ENCODE measurements around the gene CRADD.
"Not testable (repeated sequence)": the region's sequence is repeated elsewhere in the genome, so short reads cannot be mapped to it uniquely, and the experiment has no call there.

CRADD gene

DNA sequence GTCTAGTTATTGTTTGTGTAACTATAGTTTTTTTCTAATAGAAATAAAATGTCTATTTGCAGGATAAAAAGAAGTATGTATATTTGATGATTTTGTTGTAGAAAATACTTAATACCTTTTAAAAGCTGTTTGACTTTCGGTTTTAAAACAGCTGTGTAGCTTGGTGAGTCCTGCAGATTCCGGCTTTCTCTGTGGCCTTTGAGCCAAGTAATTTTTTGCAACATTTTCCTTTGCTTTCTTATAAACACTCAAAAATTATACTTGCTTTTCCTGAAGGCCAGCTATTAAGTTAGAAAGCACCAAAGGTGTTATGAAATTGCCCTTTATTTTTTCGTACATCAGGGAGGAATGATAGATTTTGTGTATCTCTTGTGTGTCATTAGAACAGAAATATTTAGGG lies 63.6 kb downstream of the CRADD start:
- DNase-seq, result no peak

DNA sequence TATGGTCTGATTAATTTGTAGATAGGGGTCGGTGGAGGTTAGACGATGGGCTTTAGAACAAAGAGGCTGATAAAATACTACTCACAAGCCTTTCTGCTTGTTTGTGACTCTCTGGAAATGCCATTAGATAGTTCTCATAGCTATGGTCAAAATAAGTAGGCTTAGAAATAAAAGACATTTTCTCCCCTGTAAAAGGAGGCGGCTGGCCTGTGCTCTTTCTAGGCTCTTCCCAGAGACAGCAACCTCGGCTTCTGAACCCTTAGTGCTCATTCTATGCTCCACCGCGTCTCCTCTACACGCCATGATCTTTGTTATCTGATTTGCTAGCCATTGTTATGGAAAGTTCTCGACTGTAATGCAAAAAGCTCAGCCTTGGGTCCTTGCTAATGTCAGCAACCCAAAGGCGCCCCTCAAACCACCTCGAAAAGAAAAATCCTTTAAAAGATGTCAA lies 64.5 kb downstream of the CRADD start:
- no peak for DNase-seq

DNA sequence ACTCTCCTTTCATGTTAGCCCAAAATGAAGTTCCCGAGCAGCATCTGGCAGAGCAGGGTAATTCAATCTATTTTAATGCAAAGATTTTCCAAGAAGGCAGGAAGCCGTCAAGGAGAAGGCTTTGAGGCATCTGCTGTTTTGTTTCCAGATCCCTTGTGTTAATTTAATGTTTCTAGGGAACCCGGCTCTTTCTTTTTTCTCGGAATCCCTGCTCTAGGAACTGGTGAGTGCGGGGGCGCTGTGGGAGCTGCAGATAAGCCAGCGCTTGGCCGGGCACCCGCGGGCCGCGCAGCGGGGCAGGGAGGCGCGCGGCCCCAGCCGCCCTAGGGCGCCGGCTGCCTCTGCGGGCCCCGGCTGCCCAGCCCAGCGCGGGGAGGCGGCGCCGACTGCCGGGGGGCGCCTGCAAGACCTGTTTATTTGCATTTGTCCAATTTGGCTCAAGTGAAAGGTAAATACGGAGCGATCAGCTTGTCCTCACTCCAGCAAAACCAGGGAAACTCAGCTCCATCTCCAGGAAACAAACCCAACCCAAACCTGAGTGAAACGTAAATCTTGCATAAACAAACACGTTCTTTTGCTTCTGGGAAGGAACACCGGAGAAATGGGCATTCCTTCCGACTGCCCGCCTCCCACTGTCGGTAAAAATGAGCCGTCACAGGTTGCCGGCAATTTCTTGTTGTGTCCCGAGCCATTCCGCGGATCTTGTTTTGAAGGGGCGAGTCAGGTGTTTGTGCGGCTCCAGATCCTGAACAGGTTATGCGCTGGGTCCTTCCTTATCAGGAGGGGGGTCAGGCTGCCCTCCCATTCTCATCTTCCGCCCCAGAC lies 65.1 kb downstream of the CRADD start:
- peak; percentile 65 for DNase-seq

DNA sequence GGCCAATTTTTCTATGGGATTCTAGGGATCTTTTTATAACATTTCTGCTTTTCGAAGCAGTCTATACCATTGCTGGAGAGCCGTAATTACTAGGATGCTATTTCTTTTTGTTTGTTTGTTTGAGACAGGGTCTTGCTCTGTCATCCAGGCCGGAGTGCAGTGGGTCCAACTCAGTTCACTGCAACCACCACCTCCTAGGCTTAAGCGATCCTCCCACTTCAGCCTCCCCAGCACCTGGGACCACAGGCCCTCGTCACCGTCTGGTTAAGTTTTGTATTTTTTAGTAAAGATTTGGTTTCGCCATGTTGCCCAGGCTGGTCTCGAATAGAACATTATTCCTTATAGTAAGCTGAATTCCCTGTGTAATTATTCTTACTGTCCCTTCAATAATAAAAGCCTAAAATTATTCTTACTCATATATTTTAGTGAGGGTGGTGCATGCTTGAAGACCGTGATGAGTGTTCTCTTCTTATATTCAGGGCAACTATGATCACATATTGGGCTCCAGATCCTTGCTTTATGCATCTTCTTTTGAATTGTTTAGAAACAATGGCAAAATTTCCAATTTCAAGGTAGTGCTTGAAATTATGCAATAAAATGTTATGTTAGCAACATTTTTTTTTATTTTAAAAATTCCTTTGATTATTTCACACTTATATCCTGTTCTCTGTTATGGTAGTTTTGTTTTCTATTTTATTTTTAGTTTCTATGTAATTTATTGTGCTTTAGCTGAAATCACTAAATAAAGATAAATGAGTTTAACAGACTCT lies 66.2 kb downstream of the CRADD start:
- DNase-seq, result no peak

DNA sequence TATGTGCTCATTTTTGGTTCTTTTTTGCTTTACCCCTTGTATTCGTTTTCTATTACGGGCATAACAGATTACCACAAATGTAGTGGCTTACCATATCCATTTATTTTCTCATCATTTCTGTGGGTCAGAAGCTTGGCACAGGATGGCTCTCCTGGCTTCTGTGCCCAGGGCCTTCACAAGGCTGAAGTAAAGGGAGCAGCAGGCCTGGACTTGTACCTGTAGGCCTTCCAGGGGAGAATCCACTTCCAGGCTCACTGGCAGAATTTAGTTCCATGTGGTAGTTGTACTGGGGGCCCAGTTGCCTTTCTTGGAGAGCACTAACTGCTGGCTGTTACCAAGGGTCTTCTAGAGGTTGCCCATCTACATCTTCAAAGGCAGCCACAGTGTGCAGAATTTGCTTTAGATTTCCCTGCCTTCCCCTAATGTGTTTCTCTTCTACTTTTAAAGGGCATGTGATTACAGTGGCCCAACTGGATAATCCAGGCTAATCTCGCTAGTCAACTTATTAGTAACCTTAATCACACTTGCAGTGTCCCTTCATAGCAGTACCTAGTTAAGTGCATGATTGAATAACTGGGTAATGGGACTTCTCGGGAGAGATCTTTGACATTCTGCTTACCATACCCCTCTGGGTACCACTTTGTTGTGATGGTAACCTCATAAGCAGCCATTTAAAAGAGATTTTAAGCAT lies 67.0 kb downstream of the CRADD start:
- no peak for DNase-seq

DNA sequence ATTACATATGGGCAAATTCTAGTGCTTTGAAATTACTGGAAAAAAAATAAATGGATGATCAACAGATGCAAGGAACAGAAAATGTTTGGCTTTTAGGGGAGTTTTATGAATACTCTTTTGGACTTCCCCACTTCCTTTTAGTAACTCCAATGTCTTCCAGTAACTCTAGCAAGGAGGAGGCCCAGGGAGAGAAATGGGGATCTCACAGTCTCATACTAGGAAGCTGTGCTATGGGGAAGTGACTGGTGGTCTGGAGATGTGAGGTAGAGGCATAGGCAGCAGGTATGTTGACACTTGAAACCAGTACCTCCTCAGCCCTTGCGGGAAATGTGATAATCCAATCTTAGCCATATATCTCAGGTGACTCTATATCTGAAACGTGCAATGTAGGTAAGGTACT lies 68.1 kb downstream of the CRADD start:
- DNase-seq, result no peak

DNA sequence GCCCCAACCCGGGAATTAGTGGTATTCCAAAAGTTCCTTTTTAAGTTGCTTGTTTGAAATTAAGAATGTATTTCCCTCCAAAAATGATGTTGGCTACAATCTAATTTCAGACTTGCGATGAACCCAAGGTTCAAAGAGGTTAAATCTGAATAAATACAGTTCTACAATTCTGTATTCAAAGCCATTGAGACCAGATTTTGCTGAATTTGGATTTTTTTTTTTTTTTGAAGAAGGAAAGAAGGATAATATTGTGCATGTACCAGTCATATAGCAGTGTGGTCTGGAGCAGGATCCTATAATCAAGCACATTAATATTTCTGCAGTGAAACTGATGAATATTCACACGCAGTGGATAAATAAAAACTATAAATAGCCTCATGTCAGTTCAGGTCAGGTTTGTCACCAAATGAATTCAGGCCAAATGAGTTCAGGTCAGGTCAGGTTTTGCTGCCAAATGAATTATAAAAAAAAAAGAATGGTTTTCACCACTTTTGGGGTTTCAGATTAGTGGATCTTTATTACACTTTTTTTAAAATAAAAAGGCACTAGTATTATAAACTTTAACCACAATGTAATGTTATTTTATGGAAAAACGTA lies 69.5 kb downstream of the CRADD start:
- no peak for DNase-seq

DNA sequence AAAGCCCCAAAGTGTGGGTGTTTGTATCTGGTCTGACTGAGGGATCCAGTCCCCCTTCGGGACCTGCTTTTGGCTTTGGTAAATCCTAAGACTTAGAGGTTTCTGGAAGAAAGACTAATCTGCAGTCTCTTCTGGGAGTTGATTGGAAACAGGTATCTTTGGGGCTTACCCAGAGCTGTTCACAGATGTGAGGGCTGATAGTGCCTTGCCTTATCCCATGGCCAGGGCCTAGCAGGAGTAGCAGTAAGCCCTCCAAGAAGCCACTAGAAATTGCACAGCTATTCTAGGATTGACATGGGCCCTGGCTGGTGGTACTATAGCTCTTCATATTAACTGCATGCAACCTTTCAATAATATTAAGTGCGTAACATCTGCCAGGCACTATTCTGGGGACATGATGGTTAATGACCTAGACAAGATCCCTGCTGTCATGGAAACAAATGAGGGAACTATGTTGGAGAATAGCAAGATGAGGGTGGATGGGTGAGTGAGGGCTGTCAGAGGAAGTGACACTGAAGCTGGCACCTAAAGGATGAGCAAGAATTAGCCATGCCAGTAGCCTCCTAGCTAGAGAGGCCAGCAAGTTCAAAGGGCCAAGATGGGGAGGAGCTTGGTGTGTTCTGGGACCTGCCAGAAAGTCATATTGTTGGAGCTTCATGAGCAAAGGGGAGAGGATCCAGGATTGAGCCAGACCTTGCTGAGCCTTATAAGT lies 71.7 kb downstream of the CRADD start:
- no peak for DNase-seq

DNA sequence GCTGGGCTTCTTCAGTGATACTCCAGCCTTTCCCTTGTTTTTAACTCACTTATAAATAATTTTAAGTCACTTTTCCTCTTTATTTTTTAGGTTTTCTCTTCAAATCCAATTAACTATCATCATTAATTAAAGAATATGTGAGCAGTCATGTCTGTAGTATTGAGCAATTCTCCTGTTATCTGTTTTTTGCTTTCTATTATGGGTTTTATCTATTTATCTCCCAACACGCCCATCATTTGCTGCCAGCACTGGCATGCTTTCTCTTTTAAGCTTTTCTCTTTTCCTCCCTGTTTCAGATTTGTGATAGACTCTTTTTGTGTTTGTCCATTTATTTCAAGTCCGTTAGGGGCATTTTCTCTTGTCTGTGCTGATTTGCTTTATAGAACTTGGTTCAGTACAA lies 72.3 kb downstream of the CRADD start:
- DNase-seq, result no peak

DNA sequence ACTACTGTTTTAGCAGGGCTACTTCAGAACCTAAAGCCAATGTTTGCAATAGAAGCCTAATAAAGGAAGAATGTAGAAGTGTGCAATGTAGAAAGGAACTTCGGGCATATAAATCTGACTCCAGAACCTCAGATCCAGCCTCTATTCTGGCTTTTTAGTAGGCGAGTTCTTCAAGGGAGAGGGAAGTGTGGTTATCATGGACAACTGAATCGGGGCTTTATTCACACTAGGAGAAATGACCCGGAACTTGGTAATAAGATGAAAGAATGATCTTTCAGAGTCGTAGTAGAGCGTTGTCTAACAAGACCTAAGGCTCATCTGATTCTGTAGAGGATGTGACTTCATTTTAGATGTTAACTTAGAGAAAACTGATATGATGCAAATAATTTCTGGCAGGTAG lies 72.9 kb downstream of the CRADD start:
- no peak for DNase-seq

DNA sequence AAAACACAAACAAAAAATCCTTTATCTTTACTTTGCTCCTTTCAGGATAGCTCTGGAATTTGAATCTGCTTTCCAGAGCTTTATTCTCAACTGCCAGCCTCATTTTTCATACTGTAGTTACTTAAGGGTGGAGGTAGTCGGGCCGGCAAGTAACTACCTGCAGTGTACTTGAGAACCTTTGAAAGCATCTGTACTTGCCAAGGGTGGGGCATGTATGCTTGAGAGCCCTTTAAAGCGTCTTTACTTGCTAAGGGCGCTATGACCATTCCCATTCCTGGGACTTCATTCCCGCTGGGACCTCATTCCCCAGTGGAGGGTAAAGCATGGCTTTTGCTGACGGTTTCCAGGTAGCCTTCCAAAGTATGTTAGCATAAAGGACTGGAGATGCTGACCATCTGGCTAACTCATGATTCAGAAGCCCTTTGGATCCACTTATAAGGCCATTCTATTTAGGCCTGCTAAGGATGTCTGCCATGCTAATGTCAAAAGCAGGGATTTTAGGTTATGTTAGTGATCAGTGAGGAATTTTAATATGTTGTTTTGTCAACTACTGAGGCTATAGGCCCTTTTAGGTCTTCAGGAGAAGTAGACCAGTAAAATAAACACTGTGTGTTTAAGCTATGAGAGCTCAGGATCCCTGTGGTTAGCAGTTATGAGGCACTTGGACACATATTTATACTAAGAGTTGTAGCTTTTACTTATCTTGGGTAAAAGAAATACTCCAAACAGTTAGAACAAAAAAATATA lies 74.9 kb downstream of the CRADD start:
- no peak for DNase-seq

DNA sequence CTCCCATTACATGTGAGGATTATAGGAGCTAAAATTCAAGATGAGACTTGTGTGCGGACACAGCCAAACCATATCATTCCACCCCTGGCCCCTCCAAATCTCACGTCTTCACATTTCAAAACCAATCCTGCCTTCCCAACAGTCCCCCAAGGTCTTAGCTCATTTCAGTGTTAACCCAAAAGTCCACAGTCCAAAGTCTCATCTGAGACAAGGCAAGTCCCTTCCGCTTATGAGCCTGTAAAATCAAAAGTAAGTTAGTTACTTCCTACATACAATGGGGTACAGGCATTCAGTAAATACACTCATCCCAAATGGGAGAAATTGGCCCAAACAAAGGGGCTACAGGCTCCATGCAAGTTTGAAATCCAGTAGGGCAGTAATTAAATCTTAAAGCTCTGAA lies 76.1 kb downstream of the CRADD start:
- DNase-seq, result no peak

DNA sequence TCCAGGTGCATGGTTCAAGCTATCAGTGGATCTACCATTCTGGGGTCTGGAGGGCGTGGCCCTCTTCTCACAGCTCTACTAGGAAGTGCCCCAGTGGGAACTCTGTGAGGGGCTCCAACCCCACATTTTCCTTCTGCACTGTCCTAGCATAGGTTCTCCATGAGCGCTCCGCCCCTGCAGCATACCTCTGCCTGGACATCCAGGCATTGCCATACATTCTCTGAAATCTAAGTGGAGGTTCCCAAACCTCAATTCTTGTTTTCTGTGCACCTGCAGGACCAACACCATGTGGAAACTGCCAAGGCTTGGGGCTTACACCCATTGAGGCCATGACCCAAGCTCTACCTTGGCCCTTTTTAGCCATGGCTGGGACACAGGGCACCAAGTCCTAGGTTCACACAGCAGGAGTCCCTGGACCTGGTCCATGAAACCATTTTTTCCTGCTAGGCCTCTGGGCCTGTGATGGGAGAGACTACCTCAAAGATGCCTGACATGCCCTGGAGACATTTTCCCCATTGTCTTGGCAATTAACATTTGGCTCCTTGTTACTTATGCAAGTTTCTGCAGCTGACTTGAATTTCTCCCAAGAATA lies 76.8 kb downstream of the CRADD start:
- DNase-seq, result no peak

DNA sequence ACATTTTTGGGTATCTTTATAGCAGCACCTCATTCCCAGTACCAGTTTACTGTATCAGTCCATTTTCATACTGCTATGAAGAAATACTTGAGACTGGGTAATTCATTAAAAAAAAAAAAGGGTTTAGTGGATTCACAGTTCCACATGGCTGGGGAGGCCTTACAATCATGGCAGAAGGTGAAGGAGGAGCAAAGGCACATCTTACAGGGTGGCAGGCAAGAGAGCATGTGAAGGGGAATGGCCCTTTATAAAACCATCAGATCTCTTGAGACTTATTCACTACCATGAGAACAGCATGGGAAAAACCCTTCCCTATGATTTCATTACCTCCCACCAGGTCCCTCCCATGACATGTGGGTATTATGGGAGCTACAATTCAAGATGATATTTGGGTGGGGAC lies 77.7 kb downstream of the CRADD start:
- not testable (repeated sequence) for DNase-seq

DNA sequence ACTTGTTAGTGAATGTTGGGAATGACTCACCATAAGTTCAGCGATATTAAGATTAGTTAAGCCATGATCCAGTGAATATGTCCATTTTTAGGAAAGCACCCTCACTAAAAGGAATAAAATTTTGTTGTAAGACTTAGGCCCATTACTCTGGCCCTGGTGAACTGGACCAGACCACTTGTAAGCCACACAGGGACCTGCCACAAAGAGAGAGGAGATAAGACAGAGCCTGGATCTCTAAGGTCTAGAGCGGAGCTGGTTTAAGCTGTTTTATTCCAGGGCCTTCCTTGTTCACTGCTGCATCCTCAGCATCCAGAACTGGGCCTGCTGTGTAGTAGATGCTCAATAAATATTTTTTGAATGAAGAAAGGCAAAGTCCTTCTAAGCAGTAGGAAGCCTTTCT lies 79.1 kb downstream of the CRADD start:
- DNase-seq, result no peak

DNA sequence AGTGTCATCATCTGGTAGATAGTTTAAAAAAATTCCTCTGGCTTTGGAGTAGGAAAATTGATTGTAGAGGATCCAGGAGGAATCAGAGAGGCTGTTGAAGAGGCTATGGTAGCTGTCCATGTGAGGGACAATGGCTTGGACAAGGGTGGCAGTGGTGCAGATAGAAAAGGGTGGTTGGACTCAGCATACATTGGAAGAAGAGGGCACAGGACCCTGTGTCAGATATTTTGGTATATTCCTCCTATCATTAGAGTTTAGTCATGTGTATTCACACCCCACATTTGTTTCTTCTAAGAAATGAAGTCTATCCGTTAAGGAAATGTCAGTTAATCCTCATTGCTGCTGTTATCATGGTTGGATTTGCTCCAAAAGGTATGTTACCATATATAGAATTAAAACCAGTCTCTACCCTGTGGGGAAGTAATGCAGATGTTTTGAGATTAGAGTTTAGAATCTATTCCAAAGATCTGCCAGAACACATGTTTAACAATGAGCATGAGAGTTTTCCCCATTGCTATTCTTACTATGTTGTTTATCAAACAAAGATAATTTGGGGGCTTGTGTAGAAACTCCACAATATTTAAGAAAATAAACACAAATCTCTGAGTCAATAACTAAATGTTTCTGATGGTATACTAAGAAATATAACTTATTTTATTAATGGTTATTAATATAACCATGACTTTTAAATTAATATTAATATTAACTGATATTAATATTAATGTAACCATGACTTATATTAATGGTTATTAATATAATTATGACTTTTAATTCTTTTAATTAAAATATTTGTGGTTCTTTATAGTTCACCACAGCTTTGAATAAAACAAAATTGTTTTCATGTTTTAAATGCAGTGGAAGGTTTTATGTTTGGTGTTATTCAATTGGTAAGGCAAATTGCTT lies 80.9 kb downstream of the CRADD start:
- DNase-seq, result no peak

DNA sequence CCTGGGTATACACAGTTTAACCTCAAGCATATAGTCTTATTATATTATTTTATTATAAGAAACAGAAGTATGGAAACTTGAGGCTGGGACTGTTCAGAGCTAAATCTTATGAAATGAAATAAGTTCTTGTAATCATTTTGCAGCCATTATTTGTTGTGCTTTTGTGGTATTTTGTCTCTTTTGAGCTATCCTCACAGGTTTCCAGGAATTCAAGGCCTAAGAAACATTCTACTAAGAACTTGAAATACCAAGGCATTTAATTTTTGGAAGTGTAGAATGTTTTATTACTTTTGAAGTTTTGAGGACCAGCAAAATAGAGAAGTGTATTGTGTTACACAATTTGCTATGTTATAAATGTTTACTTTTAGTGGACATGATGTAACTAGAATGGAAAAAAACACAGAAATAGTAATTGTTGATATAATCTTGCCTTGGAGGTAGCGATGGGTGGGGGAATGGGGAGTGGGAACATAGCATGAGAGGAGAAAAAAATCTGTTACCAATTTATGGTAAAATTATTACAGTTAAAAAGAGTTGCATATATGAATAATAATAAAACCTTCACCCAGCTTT lies 81.7 kb downstream of the CRADD start:
- DNase-seq, result no peak

DNA sequence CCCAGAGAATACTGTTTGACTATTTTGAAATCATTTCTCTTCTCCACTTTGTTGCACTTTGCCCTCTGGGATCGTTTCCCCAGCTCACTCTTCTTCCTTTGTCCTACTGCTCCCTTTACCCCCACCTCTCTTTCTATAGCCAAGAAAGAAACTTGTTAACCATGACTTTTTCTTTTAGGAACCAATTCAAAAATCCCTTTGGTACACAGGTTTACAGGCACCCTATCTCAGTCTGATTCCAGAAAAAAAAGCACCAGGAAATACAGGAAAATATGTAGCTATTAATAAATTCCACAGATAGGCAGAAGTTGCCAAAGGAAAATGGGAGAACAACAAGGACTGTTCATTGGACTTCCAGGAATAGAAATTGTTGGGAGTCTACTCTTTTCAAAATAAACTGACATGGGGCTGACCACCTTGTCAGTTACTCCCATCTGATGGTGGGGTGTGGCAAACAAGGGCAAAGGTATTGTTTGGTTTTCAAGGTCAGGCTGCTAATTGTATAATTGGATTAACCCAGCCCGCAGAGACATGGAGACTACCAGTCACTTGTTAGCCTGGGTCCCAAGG lies 82.4 kb downstream of the CRADD start:
- no peak for DNase-seq

DNA sequence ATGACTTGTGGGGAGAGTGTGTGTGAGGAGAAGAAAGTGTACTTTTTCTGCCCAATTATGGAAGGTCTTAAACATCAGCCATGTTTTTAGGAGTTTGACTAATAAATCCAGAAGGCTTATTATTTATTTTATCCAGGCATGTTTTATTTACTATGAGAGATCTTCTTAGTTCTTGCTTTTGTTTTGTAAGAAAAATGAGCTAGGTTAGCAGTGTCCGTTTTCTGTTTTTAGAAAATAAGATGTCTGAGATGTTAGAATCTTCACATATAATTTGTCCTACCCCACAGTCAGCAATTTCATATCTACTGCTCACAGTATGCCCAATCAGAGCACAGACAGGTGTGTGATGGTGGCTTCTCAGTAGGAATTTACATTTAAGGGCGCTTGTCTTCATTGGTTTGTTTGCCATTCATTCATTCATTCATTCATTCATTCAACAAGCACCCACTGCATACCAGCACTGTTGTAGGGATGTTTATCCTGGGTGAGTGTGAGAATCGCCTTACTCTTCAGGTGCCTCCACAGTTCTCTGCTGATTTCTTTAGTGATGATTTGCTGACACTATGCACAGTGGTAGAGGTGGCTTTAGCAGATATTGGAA lies 83.2 kb downstream of the CRADD start:
- no peak for DNase-seq

Measured in NCI-H1092 treated with DMSO at 0.1 percent for 48 hours (cell line).